NCI-H510A (cell line): ENCODE measurements around the gene TNMD.

Experiments
- DNase-seq: peaks from one replicate; lab custom pipeline; 2025; lab: John Stamatoyannopoulos, UW

Gene TNMD

GRCh38 chrX:100643956-100644860 is 59.5 kb downstream of the TNMD start, which contains the start of gene SRPX2:
Gene SRPX2 (plus strand): TSS chrX:100644199. CDS start chrX:100646323, 2,124 bp downstream.
- DNase-seq, result no peak

GRCh38 chrX:100645106-100645505 is 60.4 kb downstream of the TNMD start:
- DNase-seq, result no peak

- no peak for DNase-seq
Measured at GRCh38 chrX:100647095-100647494, 62.4 kb downstream of the TNMD start.

DNA sequence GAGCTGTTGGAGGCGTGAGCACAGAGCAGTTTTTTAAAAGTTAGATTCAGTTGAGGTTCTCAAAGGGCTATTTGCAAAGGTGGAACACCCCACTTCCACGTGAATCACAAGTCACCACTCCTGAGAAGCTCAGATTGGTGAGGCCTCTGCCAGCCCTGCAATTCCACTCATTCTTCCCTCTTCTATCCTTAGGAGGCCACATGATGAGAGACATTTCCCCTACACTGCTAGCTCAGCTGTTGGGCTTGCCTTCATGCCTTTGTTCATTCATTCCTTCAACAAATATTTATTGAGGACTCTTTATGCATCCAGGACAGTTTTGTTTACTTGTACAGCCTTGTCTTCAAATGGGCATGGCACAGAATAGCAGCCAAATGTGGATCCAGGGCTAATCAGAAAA is 63.0 kb downstream of the TNMD start:
- DNase-seq, result no peak

DNA sequence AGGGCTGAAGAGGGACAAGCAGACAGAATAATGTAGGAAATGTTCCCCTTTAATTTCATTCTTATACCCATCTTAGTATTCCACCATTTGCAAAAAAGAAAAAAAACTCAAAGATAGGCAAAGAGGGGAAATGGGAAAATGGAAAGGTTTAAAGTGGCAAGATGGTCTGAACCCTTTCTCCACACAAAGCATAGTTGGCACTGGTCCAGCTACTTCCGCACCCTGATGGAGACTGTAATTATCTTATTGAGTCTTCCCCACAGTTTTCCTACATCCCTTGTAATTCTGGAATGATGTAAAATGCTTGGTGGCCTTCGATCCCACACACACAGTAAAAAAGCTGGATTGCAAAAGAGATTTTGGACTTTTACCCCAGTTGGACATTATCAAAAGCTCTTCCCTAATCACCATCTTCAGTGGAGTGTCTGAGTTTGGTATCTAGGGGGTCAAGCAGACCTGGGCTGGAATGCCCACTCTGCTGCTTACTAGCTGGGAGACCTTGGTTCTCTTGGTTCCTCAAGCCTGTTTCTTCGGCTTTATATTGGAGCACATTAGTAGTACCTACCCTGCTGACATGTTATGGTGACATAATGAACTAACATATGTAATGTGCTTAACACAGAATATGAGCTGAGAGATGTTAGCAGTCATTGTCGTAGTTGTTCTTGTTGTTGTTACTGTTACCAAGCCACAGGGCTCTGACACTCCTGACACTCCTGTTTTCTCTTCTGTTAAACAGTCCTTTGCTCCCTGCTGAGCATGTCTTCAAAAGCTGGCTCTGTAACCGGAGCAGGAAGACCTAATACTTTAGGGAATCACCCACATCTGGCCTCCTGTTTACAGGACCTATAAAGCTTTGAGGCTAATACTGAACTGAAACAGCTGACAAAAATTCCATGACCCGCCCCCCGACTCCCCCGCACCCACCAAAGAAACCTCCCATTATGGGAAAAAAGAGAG is 64.0 kb downstream of the TNMD start:
- no peak for DNase-seq
